Hematopoietic multipotent progenitor cell treated with erythropoietin and hydrocortisone succinate and interleukin-3 and kit ligand, for 4 days (in vitro differentiated cells): Measurements from ENCODE around the gene CRTC1.

Experiments used
- DNase-seq: peaks from one replicate; pipeline ENCODE4 v3.0.0-alpha.2; 2015

CRTC1 gene

DNA sequence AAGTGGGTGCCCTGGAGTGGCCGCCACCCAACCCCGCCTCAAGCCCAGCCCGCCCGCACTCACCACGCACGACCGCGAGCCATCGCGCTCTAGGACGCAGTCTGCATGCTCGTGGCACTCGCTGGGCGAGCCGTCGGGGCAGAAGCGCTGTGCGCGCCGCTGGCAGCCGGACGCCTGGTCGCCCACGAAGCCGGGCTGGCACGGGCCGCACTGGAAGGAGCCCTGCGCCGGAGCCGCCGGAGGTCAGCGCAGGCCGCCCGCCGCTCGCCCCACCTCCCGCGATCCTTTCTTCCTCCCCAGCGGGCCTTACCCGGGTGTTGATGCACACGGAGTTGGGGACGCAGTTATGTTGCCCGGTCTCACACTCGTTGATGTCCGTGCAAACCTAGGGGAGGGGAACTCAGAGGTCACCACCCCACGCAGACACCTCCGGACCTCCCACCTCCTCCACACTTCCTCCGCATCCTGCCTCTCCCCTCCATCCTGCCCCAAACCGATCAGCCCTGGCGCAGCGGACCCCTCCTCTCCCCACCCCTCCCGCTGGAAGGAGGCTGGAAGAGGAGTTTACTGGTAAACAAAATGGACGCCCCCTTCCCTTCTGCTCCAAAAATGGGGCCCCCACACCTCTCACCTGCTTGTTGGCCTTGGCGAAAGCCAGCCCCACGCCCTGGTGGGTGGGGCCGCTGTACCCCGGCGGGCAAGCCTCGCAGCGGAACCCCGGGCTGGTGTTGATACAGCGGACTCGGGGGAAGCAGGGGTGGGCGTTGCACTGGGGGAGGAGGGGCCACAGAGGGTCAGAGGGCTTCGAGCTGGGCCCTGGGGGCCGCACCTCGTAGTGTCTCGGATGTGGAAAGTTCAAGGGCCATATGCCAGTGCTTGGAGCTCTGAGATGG is 105.3 kb downstream of the CRTC1 start:
- peak; percentile 26 for DNase-seq

- DNase-seq = no peak
Measured at GRCh38 chr19:18789422-18789869, 106.0 kb downstream of the CRTC1 start.

- peak; percentile 57 for DNase-seq
Measured at GRCh38 chr19:18789883-18790565, 106.5 kb downstream of the CRTC1 start.

GRCh38 chr19:18790566-18791314 is 107.3 kb downstream of the CRTC1 start, which contains the start of gene COMP:
Gene COMP, minus strand, starts transcription at chr19:18791305. Its CDS starts 36 bp downstream, at chr19:18791269.
- no peak for DNase-seq

- no peak for DNase-seq
Measured at GRCh38 chr19:18791315-18791678, 107.8 kb downstream of the CRTC1 start.

- no peak for DNase-seq
Measured at GRCh38 chr19:18792661-18793060, 109.2 kb downstream of the CRTC1 start.

DNA sequence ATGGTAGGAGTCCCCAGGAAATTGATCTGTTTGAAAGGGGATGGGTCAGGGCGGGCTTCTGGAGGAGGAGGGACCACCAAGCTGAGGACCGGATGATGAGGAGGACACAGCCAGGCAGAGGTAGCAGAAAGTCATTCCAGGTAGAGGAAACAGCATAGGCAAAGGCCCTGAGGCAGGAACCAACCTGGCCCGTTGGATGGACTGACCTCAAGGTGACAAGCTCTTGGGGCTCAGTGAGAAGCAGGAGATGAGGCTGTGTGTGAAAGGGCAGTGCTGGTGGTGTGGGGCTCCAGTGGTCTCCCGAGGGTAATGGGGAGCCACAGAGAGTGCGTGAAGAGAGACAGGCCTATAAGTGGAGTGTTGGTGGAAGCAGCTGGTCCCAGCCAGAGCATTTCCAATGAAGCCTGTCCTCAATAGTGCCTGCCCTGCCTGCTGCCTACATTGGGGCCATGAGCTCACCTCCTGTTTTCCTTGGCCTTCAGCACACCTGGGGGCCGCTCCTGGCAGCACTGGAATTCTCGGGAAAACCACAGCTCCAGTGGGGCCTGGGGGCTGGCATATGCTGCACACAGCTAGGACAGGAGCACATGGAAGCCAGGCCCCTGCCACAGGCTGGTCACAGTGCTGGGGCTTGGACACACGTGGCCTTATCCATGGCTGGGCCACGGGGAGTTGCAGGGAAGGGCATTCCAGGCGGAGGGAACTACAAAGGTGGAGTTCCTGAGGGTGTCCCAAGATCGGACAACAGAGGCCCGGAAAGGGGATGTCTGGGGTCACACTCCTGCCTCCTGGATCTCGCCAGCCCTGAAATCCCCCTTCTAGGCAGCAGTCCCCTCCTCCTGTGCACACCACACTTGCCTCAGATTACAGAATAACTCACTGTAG is 109.9 kb downstream of the CRTC1 start:
- no peak for DNase-seq

DNA sequence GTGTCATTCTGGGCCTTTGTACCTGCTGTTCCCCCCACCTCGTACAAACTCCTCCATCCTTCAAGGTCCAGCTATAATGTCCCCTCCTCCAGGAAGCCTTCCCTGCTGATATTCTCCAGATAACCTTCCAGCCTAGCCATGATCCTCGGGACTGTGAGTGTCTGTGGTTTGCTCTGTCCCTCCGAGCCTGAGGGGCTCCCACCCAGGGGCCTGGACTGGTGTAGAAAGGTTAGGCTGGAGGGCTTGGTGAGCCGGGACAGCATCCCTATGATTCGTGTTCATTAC is 110.5 kb downstream of the CRTC1 start:
- no peak for DNase-seq

- no peak for DNase-seq
Measured at GRCh38 chr19:18794692-18795091, 111.2 kb downstream of the CRTC1 start.

DNA sequence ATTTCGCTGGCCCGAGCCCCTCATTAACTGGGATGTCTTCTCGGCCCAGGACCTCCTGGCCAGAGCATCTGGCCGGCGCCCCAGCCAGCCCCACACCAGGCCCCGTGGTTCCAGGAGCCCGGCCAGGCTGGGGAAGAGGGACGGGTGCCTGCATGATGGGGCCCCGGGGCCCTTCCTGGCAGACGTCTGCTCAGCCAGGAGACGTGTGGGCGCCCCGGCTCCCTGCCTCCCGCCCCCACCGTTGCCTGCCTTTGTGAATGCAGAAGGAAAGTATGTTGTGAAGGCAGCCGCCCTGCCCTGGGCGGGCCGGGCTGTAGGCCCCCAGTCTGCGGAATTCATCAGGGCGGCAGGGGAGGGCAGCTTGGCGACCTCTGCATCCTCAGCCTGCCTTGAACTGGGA is 112.1 kb downstream of the CRTC1 start:
- DNase-seq = peak; percentile 26

GRCh38 chr19:18796239-18796638 is 112.8 kb downstream of the CRTC1 start:
- no peak for DNase-seq

GRCh38 chr19:18798384-18799352 is 115.2 kb downstream of the CRTC1 start:
- no peak for DNase-seq

GRCh38 chr19:18799389-18799970 is 116.0 kb downstream of the CRTC1 start:
- no peak for DNase-seq

DNA sequence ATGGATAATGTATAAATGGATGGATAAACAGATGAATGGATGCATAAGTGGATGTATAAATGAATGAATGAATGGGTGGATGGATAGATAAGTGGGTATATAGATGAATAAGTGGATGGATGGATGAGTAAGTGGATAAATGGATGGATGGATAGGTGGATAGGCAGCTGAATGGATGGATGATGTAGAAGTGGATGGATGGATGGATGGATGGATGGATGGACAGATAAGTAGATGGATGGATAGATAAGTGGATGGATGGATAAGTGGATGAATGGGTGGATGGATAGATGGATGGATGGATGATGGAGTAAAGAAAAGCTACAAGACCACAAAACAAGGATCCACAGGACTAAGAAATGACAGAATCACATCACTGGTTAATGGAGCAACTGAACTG is 116.6 kb downstream of the CRTC1 start:
- no peak for DNase-seq

DNA sequence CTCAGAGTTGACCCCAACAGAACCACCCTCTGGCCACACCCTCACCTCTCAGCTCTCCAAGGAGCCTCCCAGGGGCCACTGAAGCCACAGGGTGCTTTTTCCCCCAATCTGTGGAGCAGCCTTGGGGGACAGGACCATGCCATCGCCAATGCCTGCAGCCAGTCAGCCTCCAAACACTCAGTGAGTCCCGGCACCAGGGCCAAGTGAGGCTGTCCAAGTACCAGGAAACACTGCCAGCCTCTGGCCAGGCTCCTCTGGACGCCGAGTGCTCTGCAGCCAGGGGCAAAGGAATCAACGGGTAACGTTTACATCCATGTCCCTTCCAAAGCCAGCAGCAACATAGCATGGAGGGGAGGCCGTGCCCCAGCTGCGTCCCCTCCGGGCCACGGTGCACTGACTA is 117.2 kb downstream of the CRTC1 start:
- no peak for DNase-seq

- DNase-seq = no peak
Measured at GRCh38 chr19:18802354-18802753, 118.9 kb downstream of the CRTC1 start.

- no peak for DNase-seq
Measured at GRCh38 chr19:18803550-18804138, 120.2 kb downstream of the CRTC1 start.

DNA sequence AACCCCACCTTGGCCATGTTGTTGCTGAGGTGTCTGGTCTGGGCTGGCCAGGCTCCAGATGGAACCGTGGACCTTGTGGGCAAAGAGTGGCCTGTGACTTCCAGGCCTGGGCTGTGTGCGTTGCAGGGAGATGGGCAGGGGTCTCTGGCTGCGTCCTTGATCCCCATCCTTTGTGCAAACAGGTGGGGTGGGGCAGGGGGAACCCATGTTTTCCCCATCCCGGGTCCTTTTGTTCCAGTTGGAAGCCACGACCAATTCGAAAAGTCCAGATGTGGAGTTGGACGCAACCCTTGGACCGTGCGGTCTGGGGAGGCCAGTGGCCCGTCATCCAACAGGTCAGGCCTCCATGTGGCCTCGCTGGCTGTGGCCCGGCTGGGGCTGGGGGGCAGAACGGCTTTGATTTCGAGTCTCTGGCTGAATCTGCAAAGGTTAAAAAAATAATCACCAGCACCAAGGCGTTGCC is 120.7 kb downstream of the CRTC1 start:
- DNase-seq = no peak

- no peak for DNase-seq
Measured at GRCh38 chr19:18804643-18805042, 121.2 kb downstream of the CRTC1 start.

DNA sequence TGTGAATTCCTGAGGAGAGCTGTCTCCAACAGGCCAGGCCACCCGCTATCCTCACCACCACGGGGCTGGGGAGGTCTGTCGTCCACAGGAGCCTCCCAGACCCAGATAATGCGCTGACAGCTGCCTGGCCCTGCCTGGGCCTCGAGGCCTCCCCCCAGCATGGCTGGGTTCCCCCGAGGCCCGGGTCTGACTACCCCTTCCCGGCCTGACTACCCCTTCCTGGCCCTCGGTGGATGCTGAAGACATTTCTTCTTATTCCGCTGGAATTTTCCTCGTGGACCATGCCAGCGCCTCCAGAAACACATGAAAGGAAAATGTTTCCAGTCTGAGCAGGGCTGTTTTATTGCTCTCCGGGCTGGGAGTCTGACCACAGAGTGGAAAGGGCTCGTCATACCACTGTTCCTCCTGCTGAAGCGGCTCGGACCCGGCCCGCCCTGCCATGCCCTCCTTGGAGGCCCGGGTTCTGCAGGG is 124.4 kb downstream of the CRTC1 start:
- no peak for DNase-seq
